Breast epithelium (tissue), 4 donors: ENCODE results near the gene AGAP1. TPM values are rescaled to one million over a fixed set of nuclear protein-coding genes. Genes with fewer than 3 reads are reported as not detected.

Experiments
- DNase-seq, 2 donors: peaks; one replicate each; pipeline ENCODE4 v3.0.0-alpha.2; 2019; ENCODE audit warnings: low spot score in 2 of 2
- H3K27ac ChIP-seq, 2 donors: fragments of 200-600 bp; sonication (generic) in 1 of 2; one replicate each; pipeline ENCODE4 v1.5.1; 2016 to 2019; ENCODE audit warnings: mild to moderate bottlenecking in 1 of 2
- H3K27me3 ChIP-seq, 2 donors: fragments of 200-600 bp; sonication (generic) in 1 of 2; one replicate each; pipeline versions ENCODE4 v1.5.1 to v1.6.0; 2017 to 2019; ENCODE audit warnings: control low read depth in 1 of 2, mild to moderate bottlenecking in 1 of 2
- H3K36me3 ChIP-seq: fragments of 200-600 bp; one replicate; pipeline ENCODE4 v1.5.1; 2019
- H3K4me1 ChIP-seq, 2 donors: fragments of 200-600 bp; sonication (generic); one replicate each; pipeline ENCODE4 v1.5.1; 2016 to 2019; ENCODE audit warnings: control low read depth in 1 of 2
- H3K4me3 ChIP-seq, 3 donors: fragments of 200-600 bp; sonication (generic); 1 replicate in 2 of 3; 2 replicates in 1 of 3; pipeline ENCODE4 v1.5.1; 2016 to 2019; ENCODE audit warnings: mild to moderate bottlenecking in 3 of 3, moderate library complexity in 2 of 3
- H3K9me3 ChIP-seq, 2 donors: fragments of 200-600 bp; sonication (generic) in 1 of 2; one replicate each; pipeline ENCODE4 v1.5.1; 2016 to 2019; ENCODE audit warnings: control low read depth in 1 of 2
- CTCF ChIP-seq, 3 donors: fragments of 450-650 bp; IDR thresholded peaks; one replicate each; pipeline ENCODE4 v1.5.1; 2016 to 2017; ENCODE audit warnings: antibody characterized with exemption in 3 of 3, mild to moderate bottlenecking in 3 of 3, moderate library complexity in 3 of 3
- POLR2A ChIP-seq: fragments of 450-650 bp; IDR thresholded peaks from one replicate; pipeline ENCODE4 v1.6.1; 2016; ENCODE audit warnings: antibody characterized with exemption, mild to moderate bottlenecking, moderate library complexity
- POLR2AphosphoS5 ChIP-seq, 3 donors: sonication (generic); formaldehyde crosslinking; IDR thresholded peaks; one replicate each; pipeline ENCODE4 v1.6.1; 2017; ENCODE audit warnings: antibody characterized with exemption in 3 of 3
- intact Hi-C: fragments of 100-400 bp; cut with DNase I; formaldehyde crosslinking; loops from one replicate; pipeline ENCODE4 v1.15.1; 2023; ENCODE audit warnings: low total_unique reads
- total RNA-seq, 3 donors: library from RNA; depleted of rRNA; stranded (reverse); fragments of >200 nt; gene quantifications; one replicate each; pipeline ENCODE4 v1.1.0, GENCODE V29; 2016

Gene AGAP1
- total RNA-seq, 3 donors from 2014 or later = 19.7 to 27.1 (median 25.9) TPM

GRCh38 chr2:235835810-235836209 is 342.0 kb downstream of the AGAP1 start:
- no peaks in the 10 kb centered on the region for H3K27me3 ChIP-seq
- H3K9me3 ChIP-seq = no peaks in the 10 kb centered on the region
- no peak overlapping the region for H3K27ac ChIP-seq
- no peaks in the 10 kb centered on the region for H3K36me3 ChIP-seq
- no peak for DNase-seq
- H3K4me3 ChIP-seq = no peak overlapping the region
- intact Hi-C loops = no loop called here
- no peak for TF ChIP-seq POLR2AphosphoS5 (IDR thresholded peaks at IDR 0.05)
- TF ChIP-seq POLR2A = no peak
- no peak for TF ChIP-seq CTCF (IDR thresholded peaks at IDR 0.05)
- no peaks in the 10 kb centered on the region for H3K4me1 ChIP-seq

- Histone ChIP-seq H3K9me3 (no peaks in the 10 kb centered on the region), H3K27me3 (no peaks in the 10 kb centered on the region), H3K4me3 (no peak overlapping the region), H3K36me3 (no peaks in the 10 kb centered on the region), H3K27ac (no peak overlapping the region), H3K4me1 (no peaks in the 10 kb centered on the region)
- intact Hi-C loops = no loop called here
- DNase-seq = no peak
- no peak for TF ChIP-seq POLR2A
- no peak for TF ChIP-seq POLR2AphosphoS5 (IDR thresholded peaks at IDR 0.05)
- no peak for TF ChIP-seq CTCF (IDR thresholded peaks at IDR 0.05)
Observed at GRCh38 chr2:235836491-235836911, 342.7 kb downstream of the AGAP1 start.

GRCh38 chr2:235839226-235839625 is 345.4 kb downstream of the AGAP1 start:
- no peak for TF ChIP-seq POLR2AphosphoS5 (IDR thresholded peaks at IDR 0.05)

DNA sequence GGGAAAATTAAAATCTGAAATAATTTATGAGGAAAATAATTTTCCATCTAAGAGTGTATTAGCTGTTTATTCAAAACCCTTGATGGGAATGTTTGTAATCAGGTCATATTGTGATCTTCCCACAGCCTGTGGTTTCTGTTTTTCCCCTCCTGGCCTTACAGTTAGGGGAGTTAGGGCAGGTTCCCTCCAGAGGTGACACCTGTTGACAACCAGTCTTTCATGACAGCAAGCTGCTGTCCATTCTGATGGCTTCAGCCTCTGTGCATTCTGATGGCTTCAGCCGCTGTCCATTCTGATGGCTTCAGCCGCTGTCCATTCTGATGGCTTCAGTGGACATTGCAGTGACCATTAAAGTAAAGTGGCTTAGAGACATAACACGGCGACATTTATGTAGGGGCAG is 346.1 kb downstream of the AGAP1 start:
- DNase-seq = no peak
- Histone ChIP-seq H3K4me1 (no peaks in the 10 kb centered on the region), H3K27ac (no peak overlapping the region), H3K36me3 (no peaks in the 10 kb centered on the region), H3K4me3 (no peak overlapping the region), H3K9me3 (no peaks in the 10 kb centered on the region), H3K27me3 (no peaks in the 10 kb centered on the region)
- TF ChIP-seq CTCF (IDR thresholded peaks at IDR 0.05) (no peak), POLR2A (no peak), POLR2AphosphoS5 (IDR thresholded peaks at IDR 0.05) (no peak)
- intact Hi-C loops = no loop called here

More at GRCh38 chr2:235839226-235839625, 345.4 kb downstream of the AGAP1 start:
- intact Hi-C loops = no loop called here
- H3K4me3 ChIP-seq = no peak overlapping the region
- no peak for DNase-seq
- H3K36me3 ChIP-seq = no peaks in the 10 kb centered on the region
- no peaks in the 10 kb centered on the region for H3K27me3 ChIP-seq
- no peaks in the 10 kb centered on the region for H3K9me3 ChIP-seq
- no peaks in the 10 kb centered on the region for H3K4me1 ChIP-seq
- no peak overlapping the region for H3K27ac ChIP-seq

- H3K27ac ChIP-seq = no peak overlapping the region
- H3K4me1 ChIP-seq = no peaks in the 10 kb centered on the region
- no peak overlapping the region for H3K4me3 ChIP-seq
- DNase-seq = no peak
- no peak for TF ChIP-seq POLR2AphosphoS5 (IDR thresholded peaks at IDR 0.05)
- no peaks in the 10 kb centered on the region for H3K27me3 ChIP-seq
- H3K36me3 ChIP-seq = no peaks in the 10 kb centered on the region
- no peaks in the 10 kb centered on the region for H3K9me3 ChIP-seq
- intact Hi-C loops = no loop called here
Observed at GRCh38 chr2:235841863-235842262, 348.0 kb downstream of the AGAP1 start.

GRCh38 chr2:235842941-235843340 is 349.1 kb downstream of the AGAP1 start:
- Histone ChIP-seq H3K9me3 (no peaks in the 10 kb centered on the region), H3K27me3 (no peaks in the 10 kb centered on the region), H3K4me1 (no peaks in the 10 kb centered on the region), H3K4me3 (no peak overlapping the region), H3K36me3 (no peaks in the 10 kb centered on the region), H3K27ac (no peak overlapping the region)
- intact Hi-C loops = no loop called here
- no peak for DNase-seq
- no peak for TF ChIP-seq POLR2AphosphoS5 (IDR thresholded peaks at IDR 0.05)
- no peak for TF ChIP-seq CTCF (IDR thresholded peaks at IDR 0.05)
- TF ChIP-seq POLR2A = no peak
